ENCODE results near the gene CDC45.

The CDC45 gene

DNA sequence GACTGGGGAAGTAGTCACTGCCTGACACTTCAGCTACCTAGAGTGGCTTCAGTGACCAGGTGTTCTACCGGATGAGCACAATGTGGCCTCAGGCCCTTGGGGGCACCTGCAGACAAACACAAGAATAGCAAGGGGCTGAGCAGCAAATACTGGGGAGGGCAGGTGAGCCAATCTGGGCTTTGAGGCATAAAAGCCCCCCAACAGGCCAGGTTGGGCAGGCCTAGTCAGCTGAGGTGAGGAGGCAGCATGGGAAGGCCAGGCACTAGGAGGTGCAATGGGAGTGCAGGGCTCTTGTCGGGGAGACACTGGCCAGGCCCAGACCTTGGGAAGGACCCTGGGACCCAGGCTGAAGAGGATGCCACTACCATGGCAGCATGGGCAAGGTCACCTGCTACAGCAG lies 9.7 kb upstream of the CDC45 start:
- DNase-seq = no peak

- DNase-seq = no peak
Measured at GRCh38 chr22:19471572-19471971, 8.1 kb upstream of the CDC45 start.

- no peak for DNase-seq
Measured at GRCh38 chr22:19472233-19472632, 7.5 kb upstream of the CDC45 start.

- no peak for DNase-seq
Measured at GRCh38 chr22:19473578-19473977, 6.1 kb upstream of the CDC45 start.

DNA sequence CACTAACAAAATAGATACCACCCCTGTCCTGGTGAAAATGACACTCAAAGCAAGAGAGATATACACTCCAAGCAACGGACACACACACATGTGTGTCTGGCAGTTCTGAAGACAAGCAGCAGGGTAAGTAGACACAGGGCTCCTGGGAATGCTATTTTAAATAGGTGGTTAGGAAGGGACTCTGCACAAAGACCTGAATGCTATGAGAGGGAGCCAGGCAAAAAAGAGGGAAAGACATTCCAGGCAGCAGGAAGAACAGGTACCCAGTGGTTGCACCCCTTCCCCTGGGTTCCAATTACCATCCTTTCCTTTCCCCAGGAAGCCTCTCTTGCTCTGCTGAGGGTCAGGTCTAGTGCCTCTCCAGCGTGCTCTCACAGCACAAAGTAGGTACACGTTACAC lies 3.7 kb upstream of the CDC45 start:
- DNase-seq = no peak

DNA sequence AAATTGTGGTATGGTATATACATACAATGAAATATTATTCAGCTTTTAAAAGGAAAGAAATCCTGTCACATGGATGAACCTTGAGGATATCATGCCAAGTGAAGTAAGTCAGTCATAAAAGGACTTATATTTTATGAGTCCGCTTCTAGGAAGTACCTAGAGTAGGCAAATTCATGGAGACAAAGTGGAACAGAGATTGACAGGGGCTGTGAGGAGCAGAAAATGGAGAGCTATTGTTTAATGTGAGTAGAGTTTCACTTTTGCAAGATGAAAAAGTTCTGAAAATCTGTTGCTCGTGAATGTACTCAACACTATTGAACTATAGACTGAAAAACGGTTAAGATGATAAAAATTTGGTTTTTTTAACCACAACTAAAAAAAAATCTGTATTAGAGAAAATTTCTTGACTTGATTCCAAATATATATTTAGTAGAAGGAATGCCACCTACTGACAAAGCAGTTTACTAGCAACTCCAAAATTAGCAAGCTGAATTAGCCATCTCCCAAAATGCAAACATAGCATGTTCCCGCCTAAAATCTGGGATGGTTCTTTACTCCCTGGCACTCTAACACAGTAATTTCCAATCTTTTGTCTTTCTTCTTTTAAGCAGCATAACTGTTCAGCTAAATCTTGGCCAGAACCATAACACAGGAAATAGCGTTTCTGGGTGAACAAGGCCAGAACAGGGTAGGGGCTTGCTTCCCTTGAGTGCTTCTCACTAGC lies 2.2 kb upstream of the CDC45 start:
- DNase-seq = peak in 1 of 2 experiments; percentile 17

GRCh38 chr22:19478045-19478900 lies 1.4 kb upstream of the CDC45 start:
- DNase-seq = peak in 1 of 2 experiments; percentile 25

DNA sequence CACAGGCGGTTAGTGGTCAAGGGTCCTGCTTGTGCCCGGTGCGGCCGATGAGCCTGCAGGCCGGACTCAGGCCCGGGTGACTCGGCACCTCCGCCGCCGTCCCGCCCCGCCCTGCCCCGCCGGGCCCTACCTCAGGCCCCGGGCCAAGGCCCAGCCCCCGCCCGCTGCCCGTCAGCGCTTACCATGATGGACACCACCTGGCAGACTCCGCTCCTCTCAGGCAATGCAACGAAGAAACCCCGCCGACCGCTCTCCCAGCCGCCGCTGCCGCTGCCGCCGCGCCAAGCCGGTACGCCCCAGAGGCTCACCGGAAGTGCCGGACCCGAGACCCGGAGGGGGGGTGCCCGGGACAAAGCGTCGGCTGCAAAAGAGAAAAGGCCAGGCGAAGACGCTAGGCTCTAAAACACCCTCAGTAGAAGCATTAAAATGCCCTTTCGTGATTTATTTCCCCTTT lies 792 bp upstream of the CDC45 start, which contains the start of gene UFD1:
Gene UFD1 (minus strand): TSS at position 293 of the 454 bp plus-strand sequence. CDS start 108 bp downstream, at position 185.
- peak; percentile 77 to 82 for DNase-seq

- DNase-seq = no peak
Measured at GRCh38 chr22:19480173-19480568, 451 bp downstream of the CDC45 start.

- no peak for DNase-seq
Measured at GRCh38 chr22:19480789-19481188, 1.1 kb downstream of the CDC45 start.

GRCh38 chr22:19482297-19482696 lies 2.6 kb downstream of the CDC45 start:
- DNase-seq = no peak

DNA sequence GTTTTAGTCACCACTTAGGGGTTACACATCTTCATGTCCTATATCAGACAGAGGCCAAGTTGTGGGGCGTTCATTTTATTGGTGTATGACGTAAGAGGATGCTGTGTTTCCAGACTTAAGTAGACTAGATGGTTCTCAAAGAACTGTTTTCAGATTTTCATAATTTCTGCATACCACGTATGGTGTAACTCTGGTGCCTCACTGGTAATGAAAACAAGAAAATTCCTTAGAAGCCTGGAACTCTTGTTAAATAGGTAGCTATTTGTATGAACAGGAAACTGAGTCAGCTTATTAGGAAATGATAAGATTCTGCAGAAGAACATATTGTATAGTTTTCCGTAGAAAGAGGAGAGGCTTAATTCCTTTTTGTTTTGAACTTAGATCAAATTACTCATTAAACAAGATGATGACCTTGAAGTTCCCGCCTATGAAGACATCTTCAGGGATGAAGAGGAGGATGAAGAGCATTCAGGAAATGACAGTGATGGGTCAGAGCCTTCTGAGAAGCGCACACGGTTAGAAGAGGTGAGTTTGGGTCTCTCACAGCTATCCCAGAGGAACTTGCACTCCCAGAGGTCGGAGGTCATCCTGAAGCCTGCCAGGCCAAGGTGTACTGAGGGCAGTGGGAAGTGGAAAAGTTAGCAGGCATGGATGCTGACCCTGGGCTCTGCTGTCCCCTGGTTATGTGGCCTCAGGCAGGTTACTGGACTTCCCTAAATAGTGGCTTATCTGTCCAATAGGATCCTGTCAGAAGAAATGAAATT lies 3.9 kb downstream of the CDC45 start:
- no peak for DNase-seq

DNA sequence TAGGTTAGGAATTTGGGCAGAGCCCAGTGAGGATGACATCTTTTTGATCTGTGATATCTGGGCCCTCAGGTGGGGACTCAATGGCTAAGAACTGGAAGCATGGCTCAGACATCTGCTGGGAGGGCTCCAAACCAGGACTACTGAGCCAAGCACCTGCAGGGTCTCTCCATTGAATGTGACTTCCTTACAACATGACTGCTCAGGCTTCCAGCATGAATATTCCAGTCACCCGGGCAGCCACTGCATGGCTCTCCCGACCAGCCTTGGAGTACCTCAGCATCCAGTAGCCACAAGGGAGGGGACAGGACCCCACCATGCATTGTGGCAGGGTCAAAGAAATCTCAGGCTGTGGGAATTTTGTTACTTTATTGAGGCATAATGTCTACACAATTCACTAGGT lies 8.6 kb downstream of the CDC45 start:
- no peak for DNase-seq

GRCh38 chr22:19488884-19489843 lies 9.4 kb downstream of the CDC45 start:
- peak in 1 of 2 experiments; percentile 37 for DNase-seq

- DNase-seq = no peak
Measured at GRCh38 chr22:19490628-19491230, 11.0 kb downstream of the CDC45 start.

GRCh38 chr22:19492504-19493174 lies 12.9 kb downstream of the CDC45 start:
- no peak for DNase-seq

GRCh38 chr22:19494001-19494560 lies 14.4 kb downstream of the CDC45 start:
- DNase-seq = no peak

- DNase-seq = no peak
Measured at GRCh38 chr22:19494676-19495173, 15.0 kb downstream of the CDC45 start.

- peak in 1 of 2 experiments; percentile 26 for DNase-seq
Measured at GRCh38 chr22:19495562-19496323, 16.0 kb downstream of the CDC45 start.

DNA sequence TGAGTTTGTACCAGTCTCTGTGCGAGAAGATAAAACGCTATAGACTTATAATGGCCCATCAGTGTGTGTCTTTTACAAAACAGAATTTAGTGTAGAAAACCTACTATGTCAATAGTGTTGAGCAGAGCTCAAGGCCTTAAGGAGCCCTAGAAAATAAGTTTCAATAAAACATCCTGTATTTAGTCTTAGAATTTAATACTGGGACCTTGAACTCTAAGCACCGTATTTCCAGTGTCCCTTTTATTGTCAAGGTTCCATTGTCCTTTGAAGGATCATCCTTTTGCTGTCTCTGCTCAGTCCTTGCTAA lies 16.6 kb downstream of the CDC45 start:
- no peak for DNase-seq
